Gastrocnemius medialis (tissue), 4 donors: Measurements from ENCODE around the gene LRRC40.

Experiments used
- POLR2A ChIP-seq, 2 donors: fragments of 450-650 bp; IDR thresholded peaks; one replicate each; pipeline ENCODE4 v1.6.1; 2017; ENCODE audit warnings: antibody characterized with exemption in 2 of 2, mild to moderate bottlenecking in 2 of 2, moderate library complexity in 2 of 2
- TF ChIP-seq, protein P1 (sequence below), 5 experiments: fragments of 450-650 bp in 3 of 5; fragments of 200-600 bp in 2 of 5; sonication (generic) in 2 of 5; IDR thresholded peaks in 4 of 5; conservative IDR thresholded peaks in 1 of 5; 1 replicate in 4 of 5; 2 replicates in 1 of 5; pipeline ENCODE4 v1.5.1; 2016 to 2019; ENCODE audit warnings: antibody characterized with exemption in 5 of 5, mild to moderate bottlenecking in 3 of 5, moderate library complexity in 3 of 5

DNA sequence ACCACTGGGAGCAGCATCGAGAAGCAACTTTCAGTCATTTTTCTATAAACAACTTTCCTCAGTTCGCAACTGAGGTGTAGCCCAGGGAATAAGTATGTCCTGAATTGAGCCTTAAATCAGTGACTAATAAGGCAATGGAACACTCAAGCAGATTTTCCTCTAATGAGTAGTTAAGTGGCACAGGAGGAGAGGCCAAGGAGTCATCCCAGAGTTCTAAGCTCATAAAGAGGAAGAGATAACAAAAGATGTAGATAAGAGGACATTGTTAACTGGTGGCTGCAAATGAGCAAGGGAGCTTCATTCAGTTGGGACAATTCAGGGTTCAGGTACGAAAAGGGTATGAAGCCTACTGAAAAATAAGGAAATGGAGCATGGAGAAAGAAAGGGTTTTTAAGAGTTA is 64.5 kb downstream of the LRRC40 start:
- TF ChIP-seq, protein P1, sequence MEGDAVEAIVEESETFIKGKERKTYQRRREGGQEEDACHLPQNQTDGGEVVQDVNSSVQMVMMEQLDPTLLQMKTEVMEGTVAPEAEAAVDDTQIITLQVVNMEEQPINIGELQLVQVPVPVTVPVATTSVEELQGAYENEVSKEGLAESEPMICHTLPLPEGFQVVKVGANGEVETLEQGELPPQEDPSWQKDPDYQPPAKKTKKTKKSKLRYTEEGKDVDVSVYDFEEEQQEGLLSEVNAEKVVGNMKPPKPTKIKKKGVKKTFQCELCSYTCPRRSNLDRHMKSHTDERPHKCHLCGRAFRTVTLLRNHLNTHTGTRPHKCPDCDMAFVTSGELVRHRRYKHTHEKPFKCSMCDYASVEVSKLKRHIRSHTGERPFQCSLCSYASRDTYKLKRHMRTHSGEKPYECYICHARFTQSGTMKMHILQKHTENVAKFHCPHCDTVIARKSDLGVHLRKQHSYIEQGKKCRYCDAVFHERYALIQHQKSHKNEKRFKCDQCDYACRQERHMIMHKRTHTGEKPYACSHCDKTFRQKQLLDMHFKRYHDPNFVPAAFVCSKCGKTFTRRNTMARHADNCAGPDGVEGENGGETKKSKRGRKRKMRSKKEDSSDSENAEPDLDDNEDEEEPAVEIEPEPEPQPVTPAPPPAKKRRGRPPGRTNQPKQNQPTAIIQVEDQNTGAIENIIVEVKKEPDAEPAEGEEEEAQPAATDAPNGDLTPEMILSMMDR (IDR thresholded peaks at IDR 0.05 in 4 of 5, conservative IDR thresholded peaks at IDR 0.05 in 1 of 5), result no peak
- TF ChIP-seq POLR2A (IDR thresholded peaks at IDR 0.05), result no peak
